IMR-90 (cell line): ENCODE data around the gene TRPC4AP. TPM values are rescaled to one million over a fixed set of nuclear protein-coding genes. Genes with fewer than 3 reads are reported as not detected.

Experiments
- ATAC-seq: fragments of 200-7000 bp; cut with Tn5 transposase; 2 replicates; pipeline ENCODE4 v1.9.1; 2020; ENCODE audit warnings: low read depth, mild to moderate bottlenecking, moderate library complexity
- BruUV-seq: library from RNA; stranded (reverse); fragments of 400-500 nt; replicated peaks from 2 replicates; lab custom pipeline; 2021; lab: Mats Ljungman, UMichigan
- CTCF ChIA-PET: fragments of 300-600 bp; formaldehyde crosslinking; extraction: SDS; loops from one replicate; lab custom pipeline; 2021; ENCODE audit warnings: antibody characterized with exemption; lab: Yijun Ruan, JAX
- POLR2A ChIA-PET: fragments of 300-600 bp; sonication (Branson Sonifier 250); formaldehyde crosslinking; loops from one replicate; lab custom pipeline; 2022; ENCODE audit warnings: antibody characterized with exemption; ENCODE audit not compliant: unreplicated experiment; lab: Charles Lee
- DNase-seq: peaks from one replicate; pipeline ENCODE4 v3.0.0; 2013
- H2AFZ ChIP-seq: replicated peaks from 2 replicates; pipeline ENCODE3; 2013; ENCODE audit warnings: low read length, mild to moderate bottlenecking; ENCODE audit not compliant: poor library complexity
- H2AK5ac ChIP-seq: 2 replicates; pipeline ENCODE4 v1.6.1; 2013; ENCODE audit warnings: low read depth, low read length, inconsistent platforms
- H2AK9ac ChIP-seq: replicated peaks from 2 replicates; pipeline ENCODE3; 2013; ENCODE audit warnings: mild to moderate bottlenecking, low read depth, low read length, moderate library complexity; ENCODE audit not compliant: poor library complexity
- H2BK120ac ChIP-seq: 2 replicates; pipeline ENCODE4 v1.6.1; 2013; ENCODE audit warnings: low read depth, low read length, inconsistent platforms
- H2BK15ac ChIP-seq: 3 replicates; pipeline ENCODE4 v1.6.1; 2013; ENCODE audit warnings: low read depth, low read length, inconsistent platforms
- H2BK20ac ChIP-seq: 2 replicates; pipeline ENCODE4 v1.6.1; 2013; ENCODE audit warnings: low read depth, mild to moderate bottlenecking, inconsistent platforms, low read length, moderate library complexity
- H2BK5ac ChIP-seq: 2 replicates; pipeline ENCODE4 v1.6.1; 2013; ENCODE audit warnings: mild to moderate bottlenecking, low read depth, low read length, inconsistent platforms; ENCODE audit not compliant: poor library complexity, severe bottlenecking
- H3K14ac ChIP-seq: replicated peaks from 2 replicates; pipeline ENCODE4 v1.6.1; 2013; ENCODE audit warnings: low read depth, low read length, inconsistent platforms
- H3K18ac ChIP-seq: 2 replicates; pipeline ENCODE4 v1.6.1; 2013; ENCODE audit warnings: low read depth, low read length, control low read depth
- H3K23ac ChIP-seq: 2 replicates; pipeline ENCODE4 v1.6.1; 2013; ENCODE audit warnings: low read depth, low read length, inconsistent platforms
- H3K27ac ChIP-seq: 2 replicates; pipeline ENCODE4 v1.5.1; 2013; ENCODE audit warnings: mild to moderate bottlenecking, control low read depth, low read length; ENCODE audit not compliant: insufficient read depth
- H3K27me3 ChIP-seq: 2 replicates; pipeline ENCODE4 v1.6.1; 2013; ENCODE audit warnings: low read length; ENCODE audit not compliant: control insufficient read depth, insufficient read depth
- H3K36me3 ChIP-seq: 2 replicates; pipeline ENCODE4 v1.6.1; 2013; ENCODE audit warnings: low read length, mixed read lengths; ENCODE audit not compliant: control insufficient read depth, insufficient read depth
- H3K4ac ChIP-seq: 2 replicates; pipeline ENCODE4 v1.6.1; 2013; ENCODE audit warnings: low read depth, low read length, inconsistent platforms
- H3K4me1 ChIP-seq: 2 replicates; pipeline ENCODE4 v1.6.1; 2013; ENCODE audit warnings: low read length, mixed read lengths; ENCODE audit not compliant: control insufficient read depth, insufficient read depth
- H3K4me2 ChIP-seq: 2 replicates; pipeline ENCODE4 v1.6.1; 2013; ENCODE audit warnings: low read depth, mild to moderate bottlenecking, control low read depth, low read length, moderate library complexity
- H3K4me3 ChIP-seq: 2 replicates; pipeline ENCODE4 v1.5.1; 2013; ENCODE audit warnings: low read depth, mild to moderate bottlenecking, control low read depth, low read length, moderate library complexity; ENCODE audit not compliant: insufficient read depth
- H3K56ac ChIP-seq: 2 replicates; pipeline ENCODE4 v1.6.1; 2013; ENCODE audit warnings: low read length, inconsistent platforms; ENCODE audit not compliant: insufficient read depth; ENCODE audit errors: extremely low read depth
- H3K79me1 ChIP-seq, 2 experiments: 2 replicates each; pipeline ENCODE4 v1.6.1; 2013; ENCODE audit warnings: low read length in 2 of 2, inconsistent platforms in 1 of 2, low read depth in 1 of 2
- H3K9ac ChIP-seq: 2 replicates; pipeline ENCODE4 v1.6.1; 2013; ENCODE audit warnings: low read depth, low read length, control low read depth
- H3K9me1 ChIP-seq: 2 replicates; pipeline ENCODE4 v1.6.1; 2013; ENCODE audit warnings: low read length, inconsistent platforms; ENCODE audit not compliant: insufficient read depth
- H3K9me3 ChIP-seq: 2 replicates; pipeline ENCODE4 v1.6.1; 2013; ENCODE audit warnings: low read length; ENCODE audit not compliant: control insufficient read depth, insufficient read depth
- H4K20me1 ChIP-seq: 2 replicates; pipeline ENCODE4 v1.6.1; 2013; ENCODE audit warnings: low read length, inconsistent platforms; ENCODE audit not compliant: insufficient read depth
- H4K5ac ChIP-seq: 2 replicates; pipeline ENCODE4 v1.6.1; 2013; ENCODE audit warnings: mild to moderate bottlenecking, low read depth, low read length, control low read depth
- H4K8ac ChIP-seq, 2 experiments: 2 replicates each; pipeline ENCODE4 v1.6.1; 2013; ENCODE audit warnings: low read depth in 2 of 2, low read length in 2 of 2, control low read depth in 1 of 2, inconsistent platforms in 1 of 2
- H4K91ac ChIP-seq: 2 replicates; pipeline ENCODE4 v1.6.1; 2013; ENCODE audit warnings: low read depth, low read length, inconsistent platforms; ENCODE audit not compliant: insufficient read depth
- BHLHE40 ChIP-seq: fragments of 150-350 bp; IDR thresholded peaks from 2 replicates; pipeline ENCODE4 v1.6.1; 2016; ENCODE audit warnings: mild to moderate bottlenecking, low read depth, low read length
- CEBPB ChIP-seq: IDR thresholded peaks from 2 replicates; pipeline ENCODE4 v1.6.1; 2012; ENCODE audit warnings: low read depth, low read length, improper control_type of control experiment
- CHD1 ChIP-seq: IDR thresholded peaks from 2 replicates; pipeline ENCODE4 v1.6.1; 2012; ENCODE audit warnings: low read depth, low read length, improper control_type of control experiment
- MXI1 ChIP-seq: IDR thresholded peaks from 2 replicates; pipeline ENCODE4 v1.6.1; 2012; ENCODE audit warnings: low read depth, mild to moderate bottlenecking, low read length, moderate library complexity, borderline replicate concordance
- NFE2L2 ChIP-seq: fragments of 150-350 bp; IDR thresholded peaks from 2 replicates; pipeline ENCODE4 v1.6.1; 2016; ENCODE audit warnings: low read depth, mild to moderate bottlenecking, low read length
- RAD21 ChIP-seq: IDR thresholded peaks from 2 replicates; pipeline ENCODE4 v1.6.1; 2012; ENCODE audit warnings: low read length, improper control_type of control experiment
- SMC3 ChIP-seq: fragments of 150-350 bp; IDR thresholded peaks from 2 replicates; pipeline ENCODE4 v1.6.1; 2016; ENCODE audit warnings: low read depth, mild to moderate bottlenecking, antibody characterized with exemption, low read length, moderate library complexity
- WGBS, 2 experiments: methylation state at CpG; one replicate each; pipeline versions ENCODE4 v1.1.5 to v1.1.7; 2013; ENCODE audit warnings: missing lambda C conversion rate in 2 of 2; ENCODE audit not compliant: insufficient read length in 1 of 2; ENCODE audit errors: extremely low coverage in 2 of 2; 5-methylcytosine and 5-hydroxymethylcytosine counted together
- dilution Hi-C: fragments of 300-500 bp; cut with HindIII; formaldehyde crosslinking; loops from one replicate; pipeline ENCODE4 v1.14.3; 2018; ENCODE audit warnings: low sequenced_read_pairs; ENCODE audit not compliant: unreplicated experiment
- in situ Hi-C: fragments of 300-500 bp; cut with MboI; formaldehyde crosslinking; loops from 3 replicates; pipeline ENCODE4 v1.14.3; 2019; ENCODE audit warnings: low sequenced_read_pairs, inconsistent platforms, mixed read lengths
- intact Hi-C: fragments of 100-400 bp; cut with micrococcal nuclease; formaldehyde crosslinking; loops from 2 replicates; pipeline ENCODE4 v1.10.0; 2022
- polyA plus RNA-seq, 3 experiments: library from polyadenylated mRNA; depleted of rRNA; stranded (reverse); fragments of >200 nt; gene quantifications; 2 replicates each; pipeline ENCODE4 v1.2.3, GENCODE V29; 2012; ENCODE audit warnings: low replicate concordance in 1 of 3
- total RNA-seq: library from RNA; depleted of rRNA; stranded (reverse); fragments of >200 nt; gene quantifications from 2 replicates; pipeline ENCODE4 v1.2.3, GENCODE V29; 2012

Gene TRPC4AP
- total and polyA plus RNA-seq, 2 of the 4 experiments (the other 2 are of a cell fraction), result 41.0 to 81.0 TPM

- Histone ChIP-seq H3K9me3 (no peaks in the 10 kb centered on the region), H2BK15ac (no peak overlapping the region), H4K5ac (no peak overlapping the region), H2AFZ (no peak overlapping the region), H3K4me2 (no peak overlapping the region), H3K14ac (no peak overlapping the region), H3K27ac (no peak overlapping the region), H3K18ac (no peak overlapping the region), H4K20me1 (peaks cover 27% of the 10 kb centered on the region), H3K4me1 (peaks cover 8% of the 10 kb centered on the region), H3K4ac (no peak overlapping the region), H2BK120ac (no peak overlapping the region), H2AK9ac (no peak overlapping the region), H3K4me3 (no peak overlapping the region), H4K8ac (no peak overlapping the region), H3K23ac (no peak overlapping the region), H2BK20ac (no peak overlapping the region), H3K9ac (no peak overlapping the region), H2BK5ac (no peak overlapping the region), H3K56ac (no peak overlapping the region), H3K79me1 (peaks cover 14 to 74% of the 10 kb centered on the region in 2 experiments), H3K9me1 (peaks cover 10% of the 10 kb centered on the region), H3K27me3 (no peaks in the 10 kb centered on the region), H3K36me3 (peaks cover 52% of the 10 kb centered on the region), H2AK5ac (no peak overlapping the region), H4K91ac (no peak overlapping the region)
- DNase-seq, result no peak
- no TSS peak for BruUV-seq
- 98% methylated on average over 9 of the region's 12 CpGs; no CpG with 5 or more reads in 1 of the 2 experiments for WGBS, 2 experiments
- ATAC-seq, result no peak
- dilution Hi-C loops (no loop called here), intact Hi-C loops (no loop called here), in situ Hi-C loops (no loop called here)
- TF ChIP-seq RAD21, result no peak
- no peak for TF ChIP-seq CHD1
- TF ChIP-seq CEBPB, result no peak
- no peak for TF ChIP-seq SMC3
- TF ChIP-seq NFE2L2, result no peak
- no peak for TF ChIP-seq BHLHE40
- no peak for TF ChIP-seq MXI1
- ChIA-PET CTCF (no interaction called here), POLR2A (no interaction called here)
Measured at GRCh38 chr20:35021063-35021462, 71.5 kb downstream of the TRPC4AP start.
